Osteoblast (primary cell): ENCODE data around the gene A3GALT2. TPM values are rescaled to one million over a fixed set of nuclear protein-coding genes. Genes with fewer than 3 reads are reported as not detected.

Experiments used
- DNase-seq: peaks from one replicate; pipeline ENCODE4 v3.0.0; 2011; ENCODE audit warnings: low spot score, mixed read lengths; ENCODE audit not compliant: insufficient read length; ENCODE audit errors: missing footprints
- H2AFZ ChIP-seq: 2 replicates; pipeline ENCODE4 v1.6.0; 2011; ENCODE audit warnings: mild to moderate bottlenecking, low read length
- H3K27ac ChIP-seq: 2 replicates; pipeline ENCODE4 v1.5.1; 2011; ENCODE audit warnings: mild to moderate bottlenecking, low read depth, low read length, moderate library complexity
- H3K27me3 ChIP-seq: 2 replicates; pipeline ENCODE4 v1.6.0; 2012; ENCODE audit warnings: mild to moderate bottlenecking, control low read depth, inconsistent platforms, low read length, moderate library complexity; ENCODE audit not compliant: insufficient read depth
- H3K36me3 ChIP-seq: 2 replicates; pipeline ENCODE4 v1.5.1; 2011; ENCODE audit warnings: mild to moderate bottlenecking, low read length, control low read depth, moderate library complexity; ENCODE audit not compliant: insufficient read depth
- H3K4me1 ChIP-seq: 2 replicates; pipeline ENCODE4 v1.5.1; 2011; ENCODE audit warnings: mild to moderate bottlenecking, low read length, control low read depth, moderate library complexity; ENCODE audit not compliant: insufficient read depth
- H3K4me2 ChIP-seq: 2 replicates; pipeline ENCODE4 v1.6.0; 2011; ENCODE audit warnings: mild to moderate bottlenecking, low read length; ENCODE audit not compliant: insufficient read depth
- H3K4me3 ChIP-seq: fragments of 200-600 bp; sonication (generic); 3 replicates; pipeline ENCODE4 v1.5.1; 2012; ENCODE audit warnings: mild to moderate bottlenecking, low read length, inconsistent platforms; ENCODE audit not compliant: insufficient read depth
- H3K79me2 ChIP-seq: 2 replicates; pipeline ENCODE4 v1.6.0; 2012; ENCODE audit warnings: mild to moderate bottlenecking, low read length, control low read depth, inconsistent platforms; ENCODE audit not compliant: insufficient read depth
- H3K9me3 ChIP-seq: 2 replicates; pipeline ENCODE4 v1.5.1; 2011; ENCODE audit warnings: low read depth, low read length, control low read depth
- H4K20me1 ChIP-seq: 2 replicates; pipeline ENCODE4 v1.6.0; 2012; ENCODE audit warnings: mild to moderate bottlenecking, low read length, control low read depth; ENCODE audit not compliant: insufficient read depth
- CTCF ChIP-seq: IDR thresholded peaks from 2 replicates; pipeline ENCODE4 v1.5.1; 2011; ENCODE audit warnings: mild to moderate bottlenecking, low read depth, low read length, moderate library complexity; ENCODE audit errors: extremely low read depth
- total RNA-seq: library from RNA; depleted of rRNA; stranded (reverse); fragments of >200 nt; gene quantifications from 2 replicates; pipeline ENCODE4 v1.2.3, GENCODE V29; 2012

A3GALT2 gene
- total RNA-seq, 1 donor: not detected

- Histone ChIP-seq H3K4me3 (no peak overlapping the region), H3K79me2 (no peaks in the 10 kb centered on the region), H3K27ac (no peak overlapping the region), H3K36me3 (peaks cover 30% of the 10 kb centered on the region), H4K20me1 (peaks cover 5% of the 10 kb centered on the region), H3K4me1 (no peaks in the 10 kb centered on the region), H3K9me3 (no peaks in the 10 kb centered on the region), H3K27me3 (no peaks in the 10 kb centered on the region), H3K4me2 (no peak overlapping the region), H2AFZ (no peak overlapping the region)
- DNase-seq: peak; percentile 8
- TF ChIP-seq CTCF: no peak
Measured at GRCh38 chr1:33287317-33287716, 33.6 kb downstream of the A3GALT2 start.

GRCh38 chr1:33286451-33287185 is 34.3 kb downstream of the A3GALT2 start:
- Histone ChIP-seq H3K36me3 (peaks cover 37% of the 10 kb centered on the region), H3K79me2 (no peaks in the 10 kb centered on the region), H3K4me3 (no peak overlapping the region), H3K4me2 (no peak overlapping the region), H3K27ac (no peak overlapping the region), H2AFZ (no peak overlapping the region), H3K4me1 (no peaks in the 10 kb centered on the region), H3K9me3 (no peaks in the 10 kb centered on the region), H3K27me3 (no peaks in the 10 kb centered on the region), H4K20me1 (peaks cover 5% of the 10 kb centered on the region)
- no peak for TF ChIP-seq CTCF
- peak; percentile 21 for DNase-seq

- DNase-seq: no peak
- Histone ChIP-seq H3K9me3 (no peaks in the 10 kb centered on the region), H3K79me2 (no peaks in the 10 kb centered on the region), H3K4me3 (no peak overlapping the region), H3K4me2 (no peak overlapping the region), H3K4me1 (no peaks in the 10 kb centered on the region), H3K27ac (no peak overlapping the region), H3K36me3 (peaks cover 38% of the 10 kb centered on the region), H2AFZ (no peak overlapping the region), H4K20me1 (peaks cover 5% of the 10 kb centered on the region), H3K27me3 (no peaks in the 10 kb centered on the region)
- no peak for TF ChIP-seq CTCF
Measured at GRCh38 chr1:33284049-33284448, 36.8 kb downstream of the A3GALT2 start.

- Histone ChIP-seq H3K79me2 (no peaks in the 10 kb centered on the region), H3K9me3 (no peaks in the 10 kb centered on the region), H2AFZ (no peak overlapping the region), H3K27ac (no peak overlapping the region), H3K36me3 (peaks cover 38% of the 10 kb centered on the region), H3K4me3 (no peak overlapping the region), H4K20me1 (no peaks in the 10 kb centered on the region), H3K27me3 (no peaks in the 10 kb centered on the region), H3K4me1 (no peaks in the 10 kb centered on the region), H3K4me2 (no peak overlapping the region)
- TF ChIP-seq CTCF: no peak
- DNase-seq: no peak
Measured at GRCh38 chr1:33282791-33283190, 38.1 kb downstream of the A3GALT2 start.
